ENCODE results near the gene RNF157.

RNF157 gene

DNA sequence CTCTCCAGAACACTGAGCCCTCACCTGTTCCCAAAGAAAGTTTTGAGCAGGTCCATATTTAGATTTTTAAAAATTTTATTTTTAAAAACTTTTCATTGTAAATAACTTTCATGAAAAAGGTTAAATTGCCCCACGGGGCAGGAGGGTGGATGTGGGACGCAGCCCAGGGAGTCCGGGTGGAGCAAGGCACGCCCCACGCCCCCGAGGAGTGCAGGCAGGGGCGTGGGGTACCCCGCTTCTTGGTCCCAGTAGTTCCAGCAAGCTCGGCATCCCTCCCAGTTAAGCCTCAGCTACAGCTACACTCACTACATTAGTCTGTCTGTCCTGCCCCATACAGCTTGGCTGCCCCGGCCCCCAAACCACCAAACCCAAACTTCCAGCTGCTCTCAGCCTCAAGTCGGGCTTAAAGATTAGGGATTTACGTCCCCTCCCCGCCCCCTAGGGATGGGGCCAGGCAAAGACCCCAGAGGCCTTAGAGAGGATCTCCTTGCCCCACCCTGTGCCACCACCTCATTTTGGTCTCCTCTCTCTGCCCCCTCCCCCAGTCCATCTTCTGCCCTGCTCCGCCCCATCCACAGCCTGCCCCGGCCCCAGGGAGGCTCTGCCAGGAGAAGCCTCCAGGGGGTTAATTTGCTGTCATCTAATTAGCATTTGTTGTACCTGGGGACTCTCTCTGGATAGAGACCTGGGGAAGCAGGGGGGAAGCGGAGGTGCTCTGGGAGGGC lies 103.9 kb downstream of the RNF157 start:
- H3K27me3 ChIP-seq (ENCODE audit: insufficient read depth, poor library complexity, severe bottlenecking), result peaks cover 26% of the 10 kb centered on the region
- TF ChIP-seq, protein P1, sequence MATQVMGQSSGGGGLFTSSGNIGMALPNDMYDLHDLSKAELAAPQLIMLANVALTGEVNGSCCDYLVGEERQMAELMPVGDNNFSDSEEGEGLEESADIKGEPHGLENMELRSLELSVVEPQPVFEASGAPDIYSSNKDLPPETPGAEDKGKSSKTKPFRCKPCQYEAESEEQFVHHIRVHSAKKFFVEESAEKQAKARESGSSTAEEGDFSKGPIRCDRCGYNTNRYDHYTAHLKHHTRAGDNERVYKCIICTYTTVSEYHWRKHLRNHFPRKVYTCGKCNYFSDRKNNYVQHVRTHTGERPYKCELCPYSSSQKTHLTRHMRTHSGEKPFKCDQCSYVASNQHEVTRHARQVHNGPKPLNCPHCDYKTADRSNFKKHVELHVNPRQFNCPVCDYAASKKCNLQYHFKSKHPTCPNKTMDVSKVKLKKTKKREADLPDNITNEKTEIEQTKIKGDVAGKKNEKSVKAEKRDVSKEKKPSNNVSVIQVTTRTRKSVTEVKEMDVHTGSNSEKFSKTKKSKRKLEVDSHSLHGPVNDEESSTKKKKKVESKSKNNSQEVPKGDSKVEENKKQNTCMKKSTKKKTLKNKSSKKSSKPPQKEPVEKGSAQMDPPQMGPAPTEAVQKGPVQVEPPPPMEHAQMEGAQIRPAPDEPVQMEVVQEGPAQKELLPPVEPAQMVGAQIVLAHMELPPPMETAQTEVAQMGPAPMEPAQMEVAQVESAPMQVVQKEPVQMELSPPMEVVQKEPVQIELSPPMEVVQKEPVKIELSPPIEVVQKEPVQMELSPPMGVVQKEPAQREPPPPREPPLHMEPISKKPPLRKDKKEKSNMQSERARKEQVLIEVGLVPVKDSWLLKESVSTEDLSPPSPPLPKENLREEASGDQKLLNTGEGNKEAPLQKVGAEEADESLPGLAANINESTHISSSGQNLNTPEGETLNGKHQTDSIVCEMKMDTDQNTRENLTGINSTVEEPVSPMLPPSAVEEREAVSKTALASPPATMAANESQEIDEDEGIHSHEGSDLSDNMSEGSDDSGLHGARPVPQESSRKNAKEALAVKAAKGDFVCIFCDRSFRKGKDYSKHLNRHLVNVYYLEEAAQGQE (IDR thresholded peaks at IDR 0.05; ENCODE audit: insufficient replicate concordance, low read depth), result no peak
- TF ChIP-seq CTCF (IDR thresholded peaks at IDR 0.05; ENCODE audit: insufficient read depth, low read length), result no peak
- TF ChIP-seq POLR2AphosphoS5 (IDR thresholded peaks at IDR 0.05; ENCODE audit: low read depth), result no peak
- no peak for TF ChIP-seq GABPA (IDR thresholded peaks at IDR 0.05; ENCODE audit: low read depth)
- TF ChIP-seq SPI1 (IDR thresholded peaks at IDR 0.05; ENCODE audit: borderline replicate concordance, low read depth), result no peak
- H3K27ac ChIP-seq (replicated peaks), result no peak overlapping the region
- no peak overlapping the region for H3K4me3 ChIP-seq (replicated peaks; ENCODE audit: insufficient read depth, low read length)
- DNase-seq (ENCODE audit: low read depth in 1 of 2, low spot score in 1 of 2), result no peak

DNA sequence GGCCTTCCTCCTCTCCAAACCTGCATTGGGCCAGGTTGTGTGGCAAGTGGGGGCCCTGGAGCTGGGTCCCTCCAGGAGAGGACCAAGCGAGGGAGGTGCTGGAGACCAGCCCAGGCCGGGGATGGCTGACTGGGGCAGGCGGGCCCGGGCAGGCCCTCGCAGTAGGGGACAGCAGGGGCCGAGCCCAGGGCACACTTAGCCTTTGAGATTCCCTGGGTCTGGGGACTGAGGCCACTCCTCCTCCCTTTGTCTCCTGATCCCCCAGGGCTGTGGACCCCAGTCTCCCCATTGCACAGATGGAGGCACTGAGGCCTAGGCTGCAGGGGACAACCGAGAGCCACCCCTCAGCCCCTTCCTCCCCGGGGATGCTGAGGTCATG lies 104.5 kb downstream of the RNF157 start:
- Histone ChIP-seq H3K4me3 (replicated peaks; ENCODE audit: insufficient read depth, low read length) (no peak overlapping the region), H3K27me3 (ENCODE audit: insufficient read depth, poor library complexity, severe bottlenecking) (peaks cover 21% of the 10 kb centered on the region), H3K27ac (replicated peaks) (no peak overlapping the region)
- TF ChIP-seq SPI1 (IDR thresholded peaks at IDR 0.05; ENCODE audit: borderline replicate concordance, low read depth), result no peak
- no peak for TF ChIP-seq POLR2AphosphoS5 (IDR thresholded peaks at IDR 0.05; ENCODE audit: low read depth)
- TF ChIP-seq, protein P1 (IDR thresholded peaks at IDR 0.05; ENCODE audit: insufficient replicate concordance, low read depth), result no peak
- no peak for TF ChIP-seq CTCF (IDR thresholded peaks at IDR 0.05; ENCODE audit: insufficient read depth, low read length)
- TF ChIP-seq GABPA (IDR thresholded peaks at IDR 0.05; ENCODE audit: low read depth), result no peak
- no peak for DNase-seq (ENCODE audit: low read depth in 1 of 2, low spot score in 1 of 2)

DNA sequence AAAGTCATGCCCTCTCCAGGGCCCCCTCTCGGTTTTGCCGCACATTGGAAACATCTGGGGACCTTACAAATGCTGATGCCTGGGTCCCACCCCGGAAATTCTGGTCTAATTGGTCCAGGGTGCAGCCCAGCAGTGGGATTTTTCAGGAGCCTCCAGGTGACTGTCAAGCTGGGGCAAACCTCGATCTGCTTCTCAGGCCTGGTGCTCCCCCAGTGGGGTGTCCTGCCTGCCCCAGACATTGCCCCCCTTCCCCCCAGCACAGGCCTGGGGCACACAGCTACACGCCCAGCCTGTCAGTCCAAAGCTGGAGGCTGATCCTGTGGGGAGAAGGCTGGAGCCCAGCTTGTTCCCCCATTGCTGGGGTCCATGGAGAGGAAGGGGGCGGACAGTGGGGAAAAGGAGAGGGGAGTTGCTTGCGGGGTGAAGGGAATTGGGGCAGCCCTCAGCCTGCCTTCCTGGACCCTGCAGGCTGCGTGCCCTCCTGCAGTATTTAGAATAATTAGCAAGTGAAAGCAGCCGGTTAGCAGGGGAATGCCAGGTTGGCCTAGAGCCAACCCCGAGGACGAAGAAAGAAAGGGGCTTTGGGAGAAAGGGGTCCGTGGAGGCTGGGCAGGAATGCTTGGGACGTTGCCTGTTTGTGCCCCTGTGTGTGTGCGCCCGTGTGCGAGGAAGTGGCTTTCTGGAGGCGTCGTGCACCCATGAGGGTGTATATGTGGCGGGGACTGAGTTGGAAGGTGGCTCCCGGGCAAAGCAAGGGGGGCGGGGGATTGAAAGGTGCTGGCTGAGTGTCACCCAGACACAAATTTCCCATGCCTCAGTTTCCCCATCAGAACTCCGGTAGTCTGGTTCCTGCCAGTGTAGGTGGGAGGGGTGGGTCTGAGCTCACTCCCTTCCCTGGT lies 105.1 kb downstream of the RNF157 start:
- TF ChIP-seq CTCF (IDR thresholded peaks at IDR 0.05; ENCODE audit: insufficient read depth, low read length), result no peak
- no peak for TF ChIP-seq POLR2AphosphoS5 (IDR thresholded peaks at IDR 0.05; ENCODE audit: low read depth)
- no peak for TF ChIP-seq GABPA (IDR thresholded peaks at IDR 0.05; ENCODE audit: low read depth)
- TF ChIP-seq, protein P1 (IDR thresholded peaks at IDR 0.05; ENCODE audit: insufficient replicate concordance, low read depth), result no peak
- no peak for TF ChIP-seq SPI1 (IDR thresholded peaks at IDR 0.05; ENCODE audit: borderline replicate concordance, low read depth)
- DNase-seq (ENCODE audit: low read depth in 1 of 2, low spot score in 1 of 2), result no peak
- Histone ChIP-seq H3K4me3 (replicated peaks; ENCODE audit: insufficient read depth, low read length) (no peak overlapping the region), H3K27ac (replicated peaks) (no peak overlapping the region), H3K27me3 (ENCODE audit: insufficient read depth, poor library complexity, severe bottlenecking) (peaks cover 15% of the 10 kb centered on the region)

All from HL-60 (cell line).